ENCODE measurements around the gene RPS27.

RPS27 gene

DNA sequence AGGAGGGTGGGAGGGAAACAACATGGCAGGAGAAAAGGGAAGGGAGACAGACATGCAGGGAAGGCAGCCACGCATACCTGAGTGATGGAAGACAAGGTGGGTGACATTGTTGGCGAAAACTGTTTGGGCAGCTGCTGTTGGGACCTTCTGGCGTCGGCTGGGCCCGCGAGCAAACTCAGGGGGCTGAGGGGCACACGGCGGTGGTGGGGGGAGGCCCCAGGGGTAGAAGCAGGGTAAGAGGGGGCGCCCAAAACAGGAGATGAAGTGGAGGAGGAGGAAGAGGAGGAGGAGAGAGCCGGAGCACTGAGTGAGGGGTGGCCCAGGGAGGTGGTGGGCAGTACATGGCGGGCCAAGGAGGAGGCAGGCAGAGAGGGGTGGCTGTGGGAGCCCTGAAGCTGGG lies 39.4 kb upstream of the RPS27 start:
- no peak for TF ChIP-seq EP300 (IDR thresholded peaks at IDR 0.05; ENCODE audit: borderline replicate concordance)
- no peak for TF ChIP-seq ZBTB7A (IDR thresholded peaks at IDR 0.05; ENCODE audit: low read depth)
- TF ChIP-seq EGR1 (IDR thresholded peaks at IDR 0.05): no peak
- no peak for TF ChIP-seq USF1 (IDR thresholded peaks at IDR 0.05)
- TF ChIP-seq FOXM1 (IDR thresholded peaks at IDR 0.05; ENCODE audit: borderline replicate concordance, low read depth): no peak
- no peak for TF ChIP-seq NFIC (IDR thresholded peaks at IDR 0.05)
- no peak for TF ChIP-seq TCF12 (IDR thresholded peaks at IDR 0.05; ENCODE audit: low read depth)
- TF ChIP-seq TAF1 (IDR thresholded peaks at IDR 0.05; ENCODE audit: low read depth): no peak
- TF ChIP-seq YY1 (IDR thresholded peaks at IDR 0.05; ENCODE audit: low read depth): no peak
- no peak for TF ChIP-seq TEAD4 (IDR thresholded peaks at IDR 0.05)
- no peak for TF ChIP-seq CREB1 (IDR thresholded peaks at IDR 0.05; ENCODE audit: low read depth)
- TF ChIP-seq RAD21 (IDR thresholded peaks at IDR 0.05; ENCODE audit: low read depth): no peak
- no peak for TF ChIP-seq MAX (IDR thresholded peaks at IDR 0.05)
- TF ChIP-seq, protein P1, sequence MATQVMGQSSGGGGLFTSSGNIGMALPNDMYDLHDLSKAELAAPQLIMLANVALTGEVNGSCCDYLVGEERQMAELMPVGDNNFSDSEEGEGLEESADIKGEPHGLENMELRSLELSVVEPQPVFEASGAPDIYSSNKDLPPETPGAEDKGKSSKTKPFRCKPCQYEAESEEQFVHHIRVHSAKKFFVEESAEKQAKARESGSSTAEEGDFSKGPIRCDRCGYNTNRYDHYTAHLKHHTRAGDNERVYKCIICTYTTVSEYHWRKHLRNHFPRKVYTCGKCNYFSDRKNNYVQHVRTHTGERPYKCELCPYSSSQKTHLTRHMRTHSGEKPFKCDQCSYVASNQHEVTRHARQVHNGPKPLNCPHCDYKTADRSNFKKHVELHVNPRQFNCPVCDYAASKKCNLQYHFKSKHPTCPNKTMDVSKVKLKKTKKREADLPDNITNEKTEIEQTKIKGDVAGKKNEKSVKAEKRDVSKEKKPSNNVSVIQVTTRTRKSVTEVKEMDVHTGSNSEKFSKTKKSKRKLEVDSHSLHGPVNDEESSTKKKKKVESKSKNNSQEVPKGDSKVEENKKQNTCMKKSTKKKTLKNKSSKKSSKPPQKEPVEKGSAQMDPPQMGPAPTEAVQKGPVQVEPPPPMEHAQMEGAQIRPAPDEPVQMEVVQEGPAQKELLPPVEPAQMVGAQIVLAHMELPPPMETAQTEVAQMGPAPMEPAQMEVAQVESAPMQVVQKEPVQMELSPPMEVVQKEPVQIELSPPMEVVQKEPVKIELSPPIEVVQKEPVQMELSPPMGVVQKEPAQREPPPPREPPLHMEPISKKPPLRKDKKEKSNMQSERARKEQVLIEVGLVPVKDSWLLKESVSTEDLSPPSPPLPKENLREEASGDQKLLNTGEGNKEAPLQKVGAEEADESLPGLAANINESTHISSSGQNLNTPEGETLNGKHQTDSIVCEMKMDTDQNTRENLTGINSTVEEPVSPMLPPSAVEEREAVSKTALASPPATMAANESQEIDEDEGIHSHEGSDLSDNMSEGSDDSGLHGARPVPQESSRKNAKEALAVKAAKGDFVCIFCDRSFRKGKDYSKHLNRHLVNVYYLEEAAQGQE (IDR thresholded peaks at IDR 0.05; ENCODE audit: low read depth): no peak

- TF ChIP-seq EGR1 (IDR thresholded peaks at IDR 0.05): no peak
Observed at GRCh38 chr1:153951801-153952200, 38.8 kb upstream of the RPS27 start.

- no peak for TF ChIP-seq TEAD4 (IDR thresholded peaks at IDR 0.05)
- no peak for TF ChIP-seq RAD21 (IDR thresholded peaks at IDR 0.05; ENCODE audit: low read depth)
- no peak for TF ChIP-seq ZBTB7A (IDR thresholded peaks at IDR 0.05; ENCODE audit: low read depth)
- no peak for TF ChIP-seq EP300 (IDR thresholded peaks at IDR 0.05; ENCODE audit: borderline replicate concordance)
- TF ChIP-seq CREB1 (IDR thresholded peaks at IDR 0.05; ENCODE audit: low read depth): no peak
- TF ChIP-seq TAF1 (IDR thresholded peaks at IDR 0.05; ENCODE audit: low read depth): no peak
- no peak for TF ChIP-seq CEBPB (IDR thresholded peaks at IDR 0.05)
- TF ChIP-seq USF1 (IDR thresholded peaks at IDR 0.05): no peak
- TF ChIP-seq EGR1 (IDR thresholded peaks at IDR 0.05): no peak
- no peak for TF ChIP-seq YY1 (IDR thresholded peaks at IDR 0.05; ENCODE audit: low read depth)
- no peak for TF ChIP-seq FOXM1 (IDR thresholded peaks at IDR 0.05; ENCODE audit: borderline replicate concordance, low read depth)
- TF ChIP-seq NFIC (IDR thresholded peaks at IDR 0.05): no peak
Observed at GRCh38 chr1:153953859-153954365, 36.6 kb upstream of the RPS27 start.

DNA sequence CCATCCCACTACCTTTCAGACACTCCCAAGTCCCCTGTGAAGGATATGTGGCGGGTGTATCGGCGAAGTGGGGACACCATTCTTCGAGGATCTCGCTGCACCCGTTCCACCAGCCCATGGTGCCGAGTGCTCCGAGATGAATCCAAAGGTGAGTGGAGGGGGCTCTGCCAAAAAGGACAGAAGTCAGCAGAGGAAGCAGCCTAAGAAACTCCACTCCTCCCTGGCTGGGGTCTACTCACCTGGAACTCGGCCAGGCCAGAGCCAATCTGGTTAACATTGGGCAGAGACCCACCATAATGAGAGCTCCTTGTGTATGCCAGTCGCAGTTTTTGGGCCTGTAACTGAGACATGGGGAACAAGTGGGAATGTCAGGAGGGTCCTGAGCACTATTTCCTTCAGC lies 35.7 kb upstream of the RPS27 start:
- TF ChIP-seq MAX (IDR thresholded peaks at IDR 0.05): no peak
- TF ChIP-seq RAD21 (IDR thresholded peaks at IDR 0.05; ENCODE audit: low read depth): no peak
- no peak for TF ChIP-seq TAF1 (IDR thresholded peaks at IDR 0.05; ENCODE audit: low read depth)
- TF ChIP-seq EGR1 (IDR thresholded peaks at IDR 0.05): no peak
- TF ChIP-seq FOXM1 (IDR thresholded peaks at IDR 0.05; ENCODE audit: borderline replicate concordance, low read depth): no peak
- TF ChIP-seq TCF12 (IDR thresholded peaks at IDR 0.05; ENCODE audit: low read depth): no peak
- TF ChIP-seq ZBTB7A (IDR thresholded peaks at IDR 0.05; ENCODE audit: low read depth): no peak
- TF ChIP-seq, protein P1 (IDR thresholded peaks at IDR 0.05; ENCODE audit: low read depth): no peak
- no peak for TF ChIP-seq CEBPB (IDR thresholded peaks at IDR 0.05)
- TF ChIP-seq USF1 (IDR thresholded peaks at IDR 0.05): no peak
- TF ChIP-seq CREB1 (IDR thresholded peaks at IDR 0.05; ENCODE audit: low read depth): no peak
- TF ChIP-seq NFIC (IDR thresholded peaks at IDR 0.05): no peak
- TF ChIP-seq EP300 (IDR thresholded peaks at IDR 0.05; ENCODE audit: borderline replicate concordance): no peak
- TF ChIP-seq TEAD4 (IDR thresholded peaks at IDR 0.05): no peak
- no peak for TF ChIP-seq YY1 (IDR thresholded peaks at IDR 0.05; ENCODE audit: low read depth)

DNA sequence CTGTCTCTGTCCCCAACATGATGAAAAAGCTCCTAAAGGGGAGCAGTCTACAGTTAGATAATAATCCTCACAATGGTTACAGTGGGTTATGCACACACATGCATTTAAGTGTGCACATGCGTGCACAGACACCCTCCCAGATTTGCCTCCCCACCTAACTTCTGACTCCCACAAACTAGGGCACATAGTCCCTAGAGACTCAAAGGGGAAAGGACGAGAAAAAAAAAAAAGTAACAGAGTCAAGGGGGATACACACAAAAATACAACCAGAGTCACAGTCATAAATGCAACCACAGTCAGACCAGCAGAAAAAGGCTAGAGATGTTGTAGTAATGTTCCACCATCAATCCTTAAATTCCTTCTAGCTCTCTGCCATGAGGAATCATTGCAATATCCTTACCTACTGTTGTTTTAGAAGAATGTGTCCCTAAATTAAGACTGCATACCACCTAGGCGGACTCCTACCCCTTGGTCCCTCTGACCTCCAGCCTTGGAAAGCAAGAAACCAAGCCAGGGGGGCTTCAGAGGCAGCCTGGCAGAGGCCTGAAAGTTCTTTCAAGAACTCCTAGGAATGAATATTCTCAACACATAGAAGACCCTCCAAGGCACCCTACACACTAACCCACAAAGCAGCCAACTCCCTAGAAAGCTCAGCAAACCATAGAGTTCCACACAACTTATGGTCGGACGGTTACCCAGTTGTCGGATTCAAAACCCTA lies 33.4 kb upstream of the RPS27 start:
- TF ChIP-seq TAF1 (IDR thresholded peaks at IDR 0.05; ENCODE audit: low read depth) (no peak), CREB1 (IDR thresholded peaks at IDR 0.05; ENCODE audit: low read depth) (no peak), ZBTB7A (IDR thresholded peaks at IDR 0.05; ENCODE audit: low read depth) (no peak), RAD21 (IDR thresholded peaks at IDR 0.05; ENCODE audit: low read depth) (no peak), TEAD4 (IDR thresholded peaks at IDR 0.05) (no peak), CEBPB (IDR thresholded peaks at IDR 0.05) (no peak), YY1 (IDR thresholded peaks at IDR 0.05; ENCODE audit: low read depth) (no peak), USF1 (IDR thresholded peaks at IDR 0.05) (no peak), EP300 (IDR thresholded peaks at IDR 0.05; ENCODE audit: borderline replicate concordance) (no peak), TCF12 (IDR thresholded peaks at IDR 0.05; ENCODE audit: low read depth) (no peak), EGR1 (IDR thresholded peaks at IDR 0.05) (no peak), FOXM1 (IDR thresholded peaks at IDR 0.05; ENCODE audit: borderline replicate concordance, low read depth) (no peak), NFIC (IDR thresholded peaks at IDR 0.05) (no peak), MAX (IDR thresholded peaks at IDR 0.05) (no peak)
- TF ChIP-seq, protein P1 (IDR thresholded peaks at IDR 0.05; ENCODE audit: low read depth): no peak

All from Ishikawa (cell line).